Heart right ventricle (tissue), 16 donors: ENCODE data around the gene IHH. TPM values are rescaled to one million over a fixed set of nuclear protein-coding genes. Genes with fewer than 3 reads are reported as not detected.

ENCODE experiments used
- ATAC-seq, 8 donors: fragments of 200-7000 bp; cut with Tn5 transposase; one replicate each; pipeline ENCODE4 v1.9.1; 2020; ENCODE audit warnings: mild to moderate bottlenecking in 8 of 8, moderate library complexity in 8 of 8, moderate number of reproducible peaks in 1 of 8
- DNase-seq, 2 donors: peaks; one replicate each; pipeline ENCODE4 v3.0.0-alpha.2; 2020
- H3K27ac ChIP-seq, 10 donors: fragments of 200-600 bp; sonication (generic) in 2 of 10; one replicate each; pipeline versions ENCODE4 v1.5.0 to v1.8.0; 2020 to 2022; ENCODE audit warnings: mild to moderate bottlenecking in 3 of 10
- H3K27me3 ChIP-seq, 7 donors: fragments of 200-600 bp; one replicate each; pipeline ENCODE4 v1.8.0; 2021 to 2022; ENCODE audit warnings: mild to moderate bottlenecking in 2 of 7
- H3K36me3 ChIP-seq, 9 donors: fragments of 200-600 bp; sonication (generic) in 1 of 9; one replicate each; pipeline versions ENCODE4 v1.5.0 to v1.8.0; 2020 to 2022; ENCODE audit warnings: mild to moderate bottlenecking in 2 of 9
- H3K4me1 ChIP-seq, 9 donors: fragments of 200-600 bp; sonication (generic) in 1 of 9; one replicate each; pipeline versions ENCODE4 v1.5.0 to v1.8.0; 2020 to 2022; ENCODE audit warnings: mild to moderate bottlenecking in 4 of 9
- H3K4me3 ChIP-seq, 10 donors: fragments of 200-600 bp; sonication (generic) in 2 of 10; one replicate each; pipeline versions ENCODE4 v1.5.0 to v1.8.0; 2020 to 2022; ENCODE audit warnings: mild to moderate bottlenecking in 7 of 10, moderate library complexity in 2 of 10
- H3K9me3 ChIP-seq, 11 donors: fragments of 200-600 bp in 10 of 11; sonication (generic) in 2 of 11; one replicate each; pipeline versions ENCODE4 v1.5.0 to v1.8.0; 2013 to 2022; ENCODE audit warnings: mild to moderate bottlenecking in 2 of 11, control low read depth in 1 of 11, moderate library complexity in 1 of 11
- CTCF ChIP-seq, 9 donors: fragments of 200-600 bp; sonication (generic) in 2 of 9; IDR thresholded peaks; one replicate each; pipeline versions ENCODE4 v1.5.0 to v1.8.0; 2021 to 2022; ENCODE audit warnings: antibody characterized with exemption in 9 of 9, mild to moderate bottlenecking in 5 of 9, moderate library complexity in 1 of 9
- WGBS, 2 donors: extraction: QIAGEN DNeasy Blood & Tissue Kit; methylation state at CpG; one replicate each; pipeline ENCODE4 v1.1.7; 2013; ENCODE audit warnings: inconsistent platforms in 1 of 2; 5-methylcytosine and 5-hydroxymethylcytosine counted together
- intact Hi-C, 10 donors: fragments of 100-400 bp; cut with DNase I; formaldehyde crosslinking; loops; one replicate each; pipeline versions ENCODE4 v1.11.1 to v1.14.2; 2022
- polyA plus RNA-seq, 2 donors: library from polyadenylated mRNA; stranded (reverse); fragments of 200-250 nt; gene quantifications; one replicate each; pipeline ENCODE4 v1.2.3, GENCODE V29; 2013
- total RNA-seq, 10 donors: library from RNA; stranded (reverse); fragmentation: NEBNext Ultra II Directional in 3 of 10; extraction: Animal tissue kit (Norgen Biotek cat#: 25700) in 3 of 10; gene quantifications; one replicate each; pipeline versions ENCODE4 v1.2.1 to v1.2.4, GENCODE V29; 2021 to 2023
- donor health status: Arrhythmogenic right ventricular cardiomyopathy.
- donor health status: ischemic (EF 13 %, LVEDD 7.1; RV severe dilation, severe dysfunction).
- donor health status: healthy with polysubstance abuse.
- donor health status: DM: no; HTN: yes; CAD: no.
- donor health status: DM: no; HTN: no; CAD: no.
- donor health status: ischemic (EF 25% LVEDD 6.9; RV normal size, moderate dysfunction).
- donor health status: ischemic (EF 25% LVEDD 5.7; RV mildly dilated, moderate dysfunction).
- donor health status: healthy.
- donor health status: DM: yes; HTN: yes; CAD: no.
- donor health status: Ischemic cardiomyopathy.
- donor health status: ischemic (EF 35%, LVEDD 5.7; RV mildly dilated, moderate dysfunction).
- donor health status: nonischemic (EF 11% LVEDD 7.7; RV severe dilation, severe dysfunction).
- donor health status: DM: yes; HTN: yes; CAD: no.
- donor health status: PGD.
- donor health status: ischemic (EF 29% LVEDD 5.4; RV normal size, mild dysfunction).
- donor health status: nonischemic (EF 23%, LVEDD 6.1; RV moderate dilation, normal function).

Gene IHH
- total and polyA plus RNA-seq, 12 donors: 0.03 to 0.16 TPM; not detected in 10

GRCh38 chr2:219056176-219056895 is 4.4 kb downstream of the IHH start:
- ATAC-seq: no peak
- DNase-seq: no peak
- H3K27me3 ChIP-seq: peaks cover 38 to 94% (median 83%) of the 10 kb centered on the region in 7 donors

GRCh38 chr2:219054956-219055903 is 5.5 kb downstream of the IHH start:
- Histone ChIP-seq H3K4me3 (no peak overlapping the region), H3K27ac (no peak overlapping the region), H3K36me3 (no peaks in the 10 kb centered on the region), H3K9me3 (no peaks in the 10 kb centered on the region), H3K27me3 (peaks cover 29 to 93% (median 80%) of the 10 kb centered on the region in 7 donors), H3K4me1 (peaks cover 25 to 32% (median 31%) of the 10 kb centered on the region in 9 donors)
- intact Hi-C loops: loop anchor here in 8 of 10 donors (5.0 to 10.0 kb wide), 7 partner anchors 60 to 250 kb away; partner anchors contain the start of gene PTPRN (in 1 of the 8)
- DNase-seq (no peak), ATAC-seq (no peak)
- WGBS, 2 donors: 86 to 87% methylated on average over 43 of the region's 43 CpGs
- TF ChIP-seq CTCF (IDR thresholded peaks at IDR 0.05): no peak

More at GRCh38 chr2:219056176-219056895, 4.4 kb downstream of the IHH start:
- H3K4me3 ChIP-seq: no peak overlapping the region
- no peaks in the 10 kb centered on the region for H3K36me3 ChIP-seq
- no peak overlapping the region for H3K27ac ChIP-seq
- intact Hi-C loops: loop anchor here in 8 of 10 donors (5.0 to 10.0 kb wide), 7 partner anchors 58 to 248 kb away; partner anchors contain the start of gene PTPRN (in 1 of the 8)
- TF ChIP-seq CTCF (IDR thresholded peaks at IDR 0.05): no peak
- H3K4me1 ChIP-seq: peaks cover 27 to 38% (median 37%) of the 10 kb centered on the region in 9 donors
- WGBS, 2 donors: 69 to 71% methylated on average over 9 of the region's 9 CpGs
- H3K9me3 ChIP-seq: no peaks in the 10 kb centered on the region

- intact Hi-C loops: no loop called here
These were observed 11.4 kb downstream of the IHH start for GRCh38 chr2:219049282-219049681.

More at GRCh38 chr2:219049282-219049681, 11.4 kb downstream of the IHH start:
- 70 to 75% methylated on average over 6 of the region's 6 CpGs for WGBS, 2 donors
- Histone ChIP-seq H3K4me1 (no peaks in the 10 kb centered on the region), H3K27ac (no peak overlapping the region), H3K27me3 (peaks cover 0 to 88% (median 75%) of the 10 kb centered on the region in 7 donors), H3K4me3 (no peak overlapping the region), H3K9me3 (no peaks in the 10 kb centered on the region), H3K36me3 (no peaks in the 10 kb centered on the region)
- no peak for DNase-seq
- TF ChIP-seq CTCF (IDR thresholded peaks at IDR 0.05): no peak
- ATAC-seq: no peak
